HG02840 (cell line): Measurements from ENCODE around the gene TSHR.
"Not testable (repeated sequence)": the region's sequence is repeated elsewhere in the genome, so short reads cannot be mapped to it uniquely, and the experiment has no call there.

ENCODE experiments used
- ATAC-seq: cut with Tn5 transposase; IDR thresholded peaks from one replicate; pipeline ENCODE4 v1.9.1; 2021; ENCODE audit warnings: mild to moderate bottlenecking, moderate library complexity, moderate number of reproducible peaks; ENCODE audit not compliant: unreplicated experiment, low FRiP score

The TSHR gene

GRCh38 chr14:80955416-80955941, at the start of gene TSHR:
Gene TSHR (plus strand): TSS chr14:80955621. CDS start chr14:80955681, 60 bp downstream.
- no peak for ATAC-seq

GRCh38 chr14:80906336-80906735, 49.1 kb upstream of the TSHR start:
- no peak for ATAC-seq

- no peak for ATAC-seq
Measured at GRCh38 chr14:80906946-80907345, 48.5 kb upstream of the TSHR start.

DNA sequence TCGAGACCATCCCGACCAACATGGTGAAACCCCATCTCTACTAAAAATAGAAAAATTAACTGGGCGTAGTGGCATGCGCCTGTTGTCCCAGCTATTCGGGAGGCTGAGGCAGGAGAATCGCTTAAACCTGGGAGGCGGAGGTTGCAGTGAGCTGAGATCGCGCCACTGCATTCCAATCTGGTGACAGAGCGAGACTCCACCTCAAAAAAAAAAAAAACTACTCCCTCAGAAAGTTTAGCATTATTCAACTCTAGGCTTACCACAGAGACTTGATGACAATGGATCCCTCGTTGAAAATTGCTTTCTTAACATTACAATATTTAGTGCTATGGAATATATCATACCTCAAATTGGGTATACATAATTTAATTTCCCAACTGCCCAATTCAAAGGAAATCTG, 43.4 kb upstream of the TSHR start:
- ATAC-seq = not testable (repeated sequence)

DNA sequence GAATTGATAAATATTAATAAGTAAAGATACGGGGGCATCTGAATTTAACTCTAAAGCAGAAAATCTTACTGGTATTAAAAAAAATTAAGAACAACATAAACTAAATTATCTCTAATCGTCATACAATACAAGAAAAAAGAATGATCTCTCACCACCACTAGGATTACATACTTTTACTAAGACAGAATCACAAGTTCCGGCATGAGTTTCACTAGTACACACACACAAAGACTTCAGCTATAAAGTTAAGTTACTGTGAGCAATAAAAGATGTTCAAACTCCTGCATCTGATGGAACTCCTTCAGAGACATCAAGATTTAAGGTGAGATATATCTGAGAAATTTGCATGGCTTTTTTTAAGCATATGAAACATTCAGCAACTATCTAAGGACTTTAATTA, 35.8 kb upstream of the TSHR start:
- no peak for ATAC-seq

DNA sequence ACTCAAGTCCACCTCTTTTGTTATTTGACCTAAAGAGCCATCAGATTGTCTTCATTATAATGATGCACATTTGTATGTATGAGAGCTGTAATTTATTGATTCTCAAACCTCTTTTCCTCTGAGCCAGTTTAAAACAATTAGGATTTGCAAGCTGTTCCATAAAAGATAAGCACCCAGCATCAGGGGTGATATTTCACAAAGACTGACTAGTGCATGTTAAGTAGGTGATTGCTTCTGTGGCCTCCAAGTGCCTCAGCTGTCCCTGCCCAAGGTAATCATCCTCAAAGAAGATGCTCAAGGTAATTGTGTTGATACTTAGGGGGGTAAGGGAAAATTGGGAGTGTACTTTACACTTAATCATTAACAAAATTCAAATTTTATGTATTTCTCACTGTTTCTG, 32.1 kb upstream of the TSHR start:
- no peak for ATAC-seq

GRCh38 chr14:80924365-80925103, 30.9 kb upstream of the TSHR start:
- no peak for ATAC-seq

GRCh38 chr14:80926397-80927082, 28.9 kb upstream of the TSHR start:
- ATAC-seq = no peak

- no peak for ATAC-seq
Measured at GRCh38 chr14:80927083-80927989, 28.1 kb upstream of the TSHR start.

GRCh38 chr14:80930095-80930494, 25.3 kb upstream of the TSHR start:
- ATAC-seq = no peak

- peak; percentile 99 for ATAC-seq
Measured at GRCh38 chr14:80930836-80931389, 24.5 kb upstream of the TSHR start.

DNA sequence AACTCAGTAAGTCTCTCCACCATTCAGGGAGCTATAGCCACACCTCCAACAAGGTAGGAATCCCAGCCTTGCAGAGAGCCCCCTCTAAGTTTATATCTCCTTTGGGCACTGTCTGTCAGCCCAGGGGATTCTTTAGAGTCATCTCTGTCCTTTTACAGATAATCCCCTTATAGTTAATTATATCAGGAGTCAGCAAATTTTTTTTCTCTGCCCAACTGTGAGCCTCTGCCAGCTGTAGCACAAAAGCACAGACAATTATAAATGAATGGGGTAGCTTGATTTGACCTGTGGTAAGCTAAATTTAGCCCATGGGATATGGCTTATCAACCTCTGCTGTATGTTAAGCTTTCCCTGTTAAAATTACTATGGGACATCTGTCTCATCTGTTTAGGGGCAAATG, 22.1 kb upstream of the TSHR start:
- ATAC-seq = no peak

DNA sequence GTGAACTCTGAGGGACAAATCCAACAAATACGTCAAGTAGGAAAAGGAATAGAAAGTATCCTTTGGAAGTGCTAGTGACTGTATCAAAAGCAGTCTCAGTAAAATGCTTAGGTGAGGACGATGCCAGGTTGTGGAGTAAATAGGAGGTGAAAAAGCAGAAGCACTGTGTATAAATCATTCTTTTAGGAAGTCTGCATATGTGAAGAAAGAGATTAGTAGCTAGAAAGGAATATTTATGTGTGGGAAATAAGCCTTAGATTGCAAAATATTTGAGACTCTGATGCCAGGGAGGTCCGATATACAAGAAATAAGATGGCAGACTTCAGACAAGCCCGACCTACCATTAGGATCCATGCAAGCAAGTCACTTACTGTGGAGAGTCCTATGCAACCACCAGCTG, 21.7 kb upstream of the TSHR start:
- no peak for ATAC-seq

DNA sequence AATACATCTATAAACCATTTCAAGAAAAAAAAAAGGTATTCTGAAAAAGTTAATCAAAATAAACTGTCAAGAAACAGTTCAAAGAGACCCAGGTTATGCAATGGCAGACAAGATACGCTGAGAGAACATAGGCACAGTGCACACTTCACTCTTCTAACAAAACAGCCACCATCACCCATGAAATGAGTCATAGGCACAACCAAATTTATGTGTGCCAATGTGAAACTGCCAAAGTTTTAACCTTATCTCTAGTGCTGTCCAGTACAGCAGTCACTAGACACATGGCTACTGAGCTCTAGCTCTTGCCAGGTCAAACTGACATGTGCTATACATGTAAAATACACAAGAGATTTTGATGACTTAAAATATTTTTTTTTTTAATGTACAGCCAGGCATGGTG, 15.3 kb upstream of the TSHR start:
- ATAC-seq = no peak

DNA sequence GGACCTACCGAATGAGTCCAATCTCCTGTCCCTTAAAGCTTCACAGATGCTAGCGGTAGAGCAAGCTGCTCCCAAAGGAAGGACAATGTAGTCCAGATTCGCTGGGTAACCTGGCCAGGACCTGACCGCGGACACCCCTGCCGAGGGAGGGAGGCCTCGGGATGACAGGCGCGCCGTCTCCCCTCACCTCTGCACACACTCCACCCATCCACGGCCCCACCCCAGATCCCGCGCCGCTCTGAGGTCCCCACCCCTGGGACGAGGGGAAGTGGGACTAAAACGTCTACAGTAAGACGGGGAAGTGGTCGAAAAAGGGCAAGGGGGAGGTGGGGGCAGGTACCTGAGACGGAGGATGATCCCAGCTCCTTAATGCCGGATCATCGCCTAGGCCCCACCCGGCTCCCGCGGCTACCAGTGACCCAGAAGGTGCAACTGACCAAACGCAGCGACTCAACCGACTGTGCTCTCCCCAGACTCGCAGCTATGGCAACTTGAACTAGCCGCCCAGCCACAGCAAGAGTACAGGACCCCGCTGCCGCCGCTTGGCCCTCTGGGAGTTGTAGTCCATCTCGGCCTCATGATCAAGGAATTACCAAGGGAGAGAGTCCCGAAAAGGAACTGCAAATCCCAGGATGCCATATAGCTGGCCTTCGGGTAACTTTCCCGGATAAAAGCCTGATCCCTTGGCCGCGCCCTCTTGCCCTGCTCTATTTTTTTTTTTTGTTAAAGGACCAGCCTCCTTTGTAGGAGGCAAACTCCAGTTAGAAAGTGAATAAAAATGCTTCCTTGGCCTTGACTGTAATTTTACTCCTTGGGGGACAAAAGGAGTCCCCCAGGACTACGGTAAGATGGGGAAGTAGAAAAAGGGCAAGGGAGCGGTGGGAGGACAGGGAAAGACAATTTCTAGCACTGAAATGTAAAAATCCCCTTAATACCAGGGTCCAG, 13.9 kb upstream of the TSHR start, which contains the start of gene CEP128:
Gene CEP128 (minus strand): TSS at position 498 of the 945 bp plus-strand sequence.
- ATAC-seq = peak; percentile 99

DNA sequence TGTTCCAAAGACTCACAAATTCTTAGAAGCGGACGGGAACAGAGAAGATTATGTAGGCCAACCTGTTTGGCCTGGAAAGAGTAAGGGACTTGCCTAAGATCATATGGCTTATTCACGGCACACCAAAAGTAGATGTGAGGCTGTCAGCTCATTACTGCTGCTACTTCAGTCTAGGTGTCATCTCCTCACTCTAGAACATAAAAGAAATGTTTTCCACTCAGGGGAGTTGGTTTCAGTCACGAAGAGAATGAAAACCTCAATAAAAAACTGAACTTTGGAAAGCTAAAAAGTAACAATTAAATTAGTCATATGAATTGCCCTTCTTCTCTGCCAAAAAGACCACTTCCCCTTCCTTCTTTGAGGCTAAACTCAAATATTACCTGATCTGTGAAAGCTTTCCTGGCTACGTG, 13.2 kb upstream of the TSHR start:
- peak; percentile 11 for ATAC-seq

- no peak for ATAC-seq
Measured at GRCh38 chr14:80944861-80945617, 10.4 kb upstream of the TSHR start.

DNA sequence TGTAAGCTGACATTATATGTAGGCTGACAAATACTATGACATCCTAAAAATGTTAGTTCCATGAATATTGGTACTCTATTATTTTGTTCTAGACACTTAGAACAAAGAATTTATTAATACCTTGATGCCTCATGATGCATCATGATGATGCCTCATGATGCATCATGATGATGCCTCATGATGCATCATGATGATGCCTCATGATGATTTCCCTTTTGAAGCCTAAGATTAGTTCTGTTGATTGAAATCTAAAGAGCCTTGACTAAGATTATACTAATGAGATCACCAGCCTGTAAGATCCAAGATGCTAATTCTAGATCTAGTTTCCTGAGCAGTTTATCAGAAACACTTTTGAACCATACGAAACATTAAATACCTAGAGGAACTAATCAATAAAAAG, 9.2 kb upstream of the TSHR start:
- no peak for ATAC-seq

DNA sequence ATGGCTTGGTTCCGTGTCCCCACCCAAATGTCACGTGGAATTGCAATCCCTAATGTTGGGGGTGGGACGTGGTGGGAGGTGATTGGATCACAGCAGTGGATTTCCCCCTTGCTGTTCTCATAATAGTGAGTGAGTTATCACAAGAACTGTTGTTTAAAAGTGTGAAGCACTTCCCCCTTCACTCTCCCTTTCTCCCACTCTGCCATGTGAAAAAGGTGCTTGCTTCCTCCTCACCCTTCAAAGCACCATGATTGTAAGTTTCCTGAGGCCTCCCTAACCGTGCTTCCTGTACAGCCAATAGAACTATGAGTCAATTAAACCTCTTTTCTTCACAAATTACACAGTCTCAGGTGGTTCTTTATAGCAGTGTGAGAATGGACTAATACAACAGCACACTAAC, 8.6 kb upstream of the TSHR start:
- ATAC-seq = no peak
